ENCODE results near the gene LIMCH1. TPM values are rescaled to one million over a fixed set of nuclear protein-coding genes. Genes with fewer than 3 reads are reported as not detected.

Gene LIMCH1
- polyA plus RNA-seq, 1 experiment = 1.1 TPM

DNA sequence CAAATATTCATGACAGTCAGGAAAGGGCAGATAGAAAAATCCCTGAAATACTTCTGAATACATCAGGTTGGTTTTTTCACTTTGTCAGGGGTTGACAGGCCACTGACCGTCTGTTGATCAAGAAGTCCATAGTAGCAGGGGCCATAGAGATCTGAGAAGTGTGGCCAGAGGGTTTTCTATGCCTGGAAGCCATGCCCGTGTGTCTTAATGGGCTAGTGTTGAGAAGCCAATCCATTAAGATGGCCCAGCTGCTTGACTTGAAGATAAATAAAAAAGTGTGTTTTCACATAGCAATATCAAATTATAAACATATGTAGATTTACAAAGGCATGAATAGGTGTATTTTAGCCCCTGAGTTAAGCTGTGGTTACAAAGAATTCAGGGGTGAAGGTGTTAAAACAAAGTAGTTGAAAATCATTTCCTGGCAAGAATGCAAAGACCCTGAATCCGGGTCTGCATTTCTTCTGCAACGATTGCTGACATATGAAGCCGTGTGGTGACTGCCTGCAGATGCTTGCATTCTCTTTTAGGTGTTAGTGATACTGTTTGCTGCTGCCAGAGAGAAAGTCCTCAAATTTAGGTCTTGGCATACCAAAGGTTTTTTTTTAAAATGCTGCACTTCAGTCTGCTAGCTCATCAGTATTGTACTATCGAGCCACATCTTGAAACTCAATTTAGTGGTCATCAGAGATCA is 9.3 kb upstream of the LIMCH1 start:
- H3K9me3 ChIP-seq (ENCODE audit: control insufficient read depth, insufficient read depth, low read length) = no peaks in the 10 kb centered on the region
- TF ChIP-seq, protein P1, sequence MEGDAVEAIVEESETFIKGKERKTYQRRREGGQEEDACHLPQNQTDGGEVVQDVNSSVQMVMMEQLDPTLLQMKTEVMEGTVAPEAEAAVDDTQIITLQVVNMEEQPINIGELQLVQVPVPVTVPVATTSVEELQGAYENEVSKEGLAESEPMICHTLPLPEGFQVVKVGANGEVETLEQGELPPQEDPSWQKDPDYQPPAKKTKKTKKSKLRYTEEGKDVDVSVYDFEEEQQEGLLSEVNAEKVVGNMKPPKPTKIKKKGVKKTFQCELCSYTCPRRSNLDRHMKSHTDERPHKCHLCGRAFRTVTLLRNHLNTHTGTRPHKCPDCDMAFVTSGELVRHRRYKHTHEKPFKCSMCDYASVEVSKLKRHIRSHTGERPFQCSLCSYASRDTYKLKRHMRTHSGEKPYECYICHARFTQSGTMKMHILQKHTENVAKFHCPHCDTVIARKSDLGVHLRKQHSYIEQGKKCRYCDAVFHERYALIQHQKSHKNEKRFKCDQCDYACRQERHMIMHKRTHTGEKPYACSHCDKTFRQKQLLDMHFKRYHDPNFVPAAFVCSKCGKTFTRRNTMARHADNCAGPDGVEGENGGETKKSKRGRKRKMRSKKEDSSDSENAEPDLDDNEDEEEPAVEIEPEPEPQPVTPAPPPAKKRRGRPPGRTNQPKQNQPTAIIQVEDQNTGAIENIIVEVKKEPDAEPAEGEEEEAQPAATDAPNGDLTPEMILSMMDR (IDR thresholded peaks at IDR 0.05; ENCODE audit: low read depth, low read length) = no peak
- CTCF ChIA-PET = no interaction called here
- no peak for DNase-seq (ENCODE audit: low read depth, low spot score)
- H3K4me3 ChIP-seq (ENCODE audit: low read depth, low read length) = no peak overlapping the region
- no peak overlapping the region for H3K27ac ChIP-seq (ENCODE audit: low read depth, low read length)
- H3K27me3 ChIP-seq (ENCODE audit: control insufficient read depth, insufficient read depth, low read length) = no peaks in the 10 kb centered on the region
- POLR2A ChIA-PET = no interaction called here

DNA sequence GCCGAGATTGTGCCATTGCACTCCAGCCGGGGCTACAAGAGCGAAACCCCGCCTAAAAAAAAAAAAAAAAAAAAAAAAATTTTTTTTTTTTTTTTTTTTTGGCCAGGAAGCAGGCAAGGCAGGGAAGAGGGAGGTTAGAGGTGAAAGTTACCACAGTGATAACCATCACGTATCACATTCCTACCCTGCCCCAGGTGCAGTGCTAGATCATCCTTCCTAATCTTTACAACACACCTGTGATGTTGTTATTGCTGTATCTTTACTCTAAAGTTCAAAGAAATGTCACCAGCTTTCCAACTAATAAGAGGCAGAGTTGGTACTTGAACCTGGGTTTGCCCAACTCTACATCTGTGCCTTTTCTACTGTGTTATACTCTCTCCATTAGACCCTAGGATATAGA is 7.2 kb upstream of the LIMCH1 start:
- no peak overlapping the region for H3K27ac ChIP-seq (ENCODE audit: low read depth, low read length)
- ChIA-PET CTCF (no interaction called here), POLR2A (no interaction called here)
- TF ChIP-seq, protein P1 (IDR thresholded peaks at IDR 0.05; ENCODE audit: low read depth, low read length) = no peak
- no peaks in the 10 kb centered on the region for H3K27me3 ChIP-seq (ENCODE audit: control insufficient read depth, insufficient read depth, low read length)
- no peak for DNase-seq (ENCODE audit: low read depth, low spot score)
- H3K9me3 ChIP-seq (ENCODE audit: control insufficient read depth, insufficient read depth, low read length) = no peaks in the 10 kb centered on the region
- no peak overlapping the region for H3K4me3 ChIP-seq (ENCODE audit: low read depth, low read length)

DNA sequence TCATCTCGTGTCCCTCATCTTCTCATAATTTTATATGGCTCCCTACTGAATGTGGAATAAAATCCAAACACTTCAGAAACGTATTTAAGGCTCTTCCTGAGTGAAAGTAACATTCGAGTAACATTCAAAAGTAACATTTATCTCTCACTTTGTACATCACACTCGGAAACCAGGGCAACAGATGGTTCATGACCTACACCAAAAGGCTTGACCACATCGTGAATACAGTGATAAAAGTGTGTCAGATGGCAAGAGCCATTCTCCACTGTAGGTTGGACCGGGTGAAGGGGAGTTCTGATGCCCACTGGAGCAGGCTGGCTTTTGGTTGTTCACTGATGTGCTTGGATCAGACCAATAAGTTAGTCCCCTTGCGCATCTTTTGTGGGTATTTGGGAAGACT is 5.6 kb upstream of the LIMCH1 start:
- TF ChIP-seq, protein P1 (IDR thresholded peaks at IDR 0.05; ENCODE audit: low read depth, low read length) = no peak
- Histone ChIP-seq H3K9me3 (ENCODE audit: control insufficient read depth, insufficient read depth, low read length) (no peaks in the 10 kb centered on the region), H3K27me3 (ENCODE audit: control insufficient read depth, insufficient read depth, low read length) (no peaks in the 10 kb centered on the region), H3K27ac (ENCODE audit: low read depth, low read length) (no peak overlapping the region), H3K4me3 (ENCODE audit: low read depth, low read length) (no peak overlapping the region)
- POLR2A ChIA-PET = no interaction called here
- no peak for DNase-seq (ENCODE audit: low read depth, low spot score)
- CTCF ChIA-PET = no interaction called here

DNA sequence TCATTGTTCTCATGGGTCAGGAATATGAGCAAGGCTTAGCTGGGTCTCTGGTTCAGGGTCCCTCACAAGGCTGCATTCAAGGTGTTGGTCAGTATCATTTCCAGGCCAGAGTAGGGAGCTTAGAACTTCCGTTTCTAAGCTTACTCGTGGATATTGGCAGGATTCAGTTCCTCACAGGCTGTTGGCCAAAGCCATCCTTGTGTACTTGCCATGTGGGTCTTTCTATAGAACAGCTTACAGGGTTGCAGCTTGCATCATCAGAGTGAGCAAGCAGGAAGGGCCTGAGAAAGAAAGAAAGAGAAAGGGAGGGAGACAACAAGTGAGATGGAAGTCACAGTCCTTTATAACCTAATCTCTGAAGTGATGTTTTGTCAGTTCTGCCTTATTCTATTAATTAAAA is 5.1 kb upstream of the LIMCH1 start:
- Histone ChIP-seq H3K9me3 (ENCODE audit: control insufficient read depth, insufficient read depth, low read length) (no peaks in the 10 kb centered on the region), H3K27me3 (ENCODE audit: control insufficient read depth, insufficient read depth, low read length) (no peaks in the 10 kb centered on the region), H3K4me3 (ENCODE audit: low read depth, low read length) (no peak overlapping the region), H3K27ac (ENCODE audit: low read depth, low read length) (no peak overlapping the region)
- no peak for DNase-seq (ENCODE audit: low read depth, low spot score)
- POLR2A ChIA-PET = no interaction called here
- TF ChIP-seq, protein P1 (IDR thresholded peaks at IDR 0.05; ENCODE audit: low read depth, low read length) = no peak
- CTCF ChIA-PET = no interaction called here

DNA sequence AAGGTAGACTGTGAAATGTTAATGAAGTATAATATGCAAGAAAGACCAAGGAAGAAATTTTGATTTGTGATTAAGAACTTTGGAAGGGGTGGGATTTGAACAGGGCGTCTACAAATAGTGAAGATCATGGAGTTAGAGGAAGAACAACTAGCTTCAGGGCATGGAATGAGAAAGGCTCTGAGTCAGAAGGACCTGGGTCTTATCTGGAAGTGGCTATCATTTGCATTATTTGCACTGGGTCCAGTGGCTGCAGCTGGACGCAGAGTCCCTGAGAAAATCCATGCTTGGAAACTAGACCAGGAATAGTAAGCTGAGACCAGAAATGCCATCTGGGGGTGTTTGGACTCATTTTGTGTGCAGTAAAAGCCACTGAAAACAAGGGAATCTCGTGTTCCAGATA is 4.3 kb upstream of the LIMCH1 start:
- DNase-seq (ENCODE audit: low read depth, low spot score) = no peak
- TF ChIP-seq, protein P1 (IDR thresholded peaks at IDR 0.05; ENCODE audit: low read depth, low read length) = no peak
- H3K27ac ChIP-seq (ENCODE audit: low read depth, low read length) = no peak overlapping the region
- no peaks in the 10 kb centered on the region for H3K9me3 ChIP-seq (ENCODE audit: control insufficient read depth, insufficient read depth, low read length)
- H3K4me3 ChIP-seq (ENCODE audit: low read depth, low read length) = no peak overlapping the region
- CTCF ChIA-PET = no interaction called here
- POLR2A ChIA-PET = no interaction called here
- H3K27me3 ChIP-seq (ENCODE audit: control insufficient read depth, insufficient read depth, low read length) = no peaks in the 10 kb centered on the region
